CD4-positive, alpha-beta T cell (primary cell): Measurements from ENCODE around the gene PAAF1. TPM values are rescaled to one million over a fixed set of nuclear protein-coding genes. Genes with fewer than 3 reads are reported as not detected.

Experiments used
- ATAC-seq: fragments of 200-7000 bp; cut with Tn5 transposase; one replicate; pipeline ENCODE4 v1.10.0; 2022; ENCODE audit warnings: mild to moderate bottlenecking; ENCODE audit not compliant: poor library complexity
- CTCF ChIA-PET: fragments of 350-600 bp; sonication (Branson Sonifier 250); formaldehyde crosslinking; loops from one replicate; lab custom pipeline; 2021; ENCODE audit warnings: antibody characterized with exemption, inconsistent platforms; lab: Charles Lee
- POLR2A ChIA-PET: fragments of 350-600 bp; sonication (Branson Sonifier 250); formaldehyde crosslinking; loops from one replicate; lab custom pipeline; 2021; ENCODE audit warnings: antibody characterized with exemption, inconsistent platforms; lab: Charles Lee
- DNase-seq, 14 experiments: peaks; one replicate each; pipeline ENCODE4 v3.0.0-alpha.2; 2013 to 2020; ENCODE audit warnings: mixed read lengths in 2 of 14
- H3K27ac ChIP-seq, 2 donors: one replicate each; pipeline versions ENCODE4 v1.5.1 to v1.7.0; 2013; ENCODE audit warnings: low read length in 2 of 2, low read depth in 1 of 2, mild to moderate bottlenecking in 1 of 2
- H3K27me3 ChIP-seq, 2 experiments: 1 replicate in 1 of 2; 2 replicates in 1 of 2; pipeline versions ENCODE4 v1.6.1 to v1.7.0; 2013; ENCODE audit warnings: low read length in 2 of 2, control low read depth in 1 of 2, mild to moderate bottlenecking in 1 of 2, moderate library complexity in 1 of 2; ENCODE audit not compliant: insufficient read depth in 2 of 2, control insufficient read depth in 1 of 2
- H3K36me3 ChIP-seq: one replicate; pipeline ENCODE4 v1.6.1; 2013; ENCODE audit warnings: low read length, control low read depth; ENCODE audit not compliant: insufficient read depth
- H3K4me1 ChIP-seq: one replicate; pipeline ENCODE4 v1.6.1; 2013; ENCODE audit warnings: low read length, control low read depth; ENCODE audit not compliant: insufficient read depth
- H3K4me3 ChIP-seq: one replicate; pipeline ENCODE4 v1.5.1; 2013; ENCODE audit warnings: mild to moderate bottlenecking, low read length, moderate library complexity
- H3K9me3 ChIP-seq, 2 experiments: 1 replicate in 1 of 2; 2 replicates in 1 of 2; pipeline versions ENCODE4 v1.6.1 to v1.7.0; 2013; ENCODE audit warnings: low read length in 2 of 2, mild to moderate bottlenecking in 2 of 2, control low read depth in 1 of 2, moderate library complexity in 1 of 2; ENCODE audit not compliant: control insufficient read depth in 1 of 2, insufficient read depth in 1 of 2
- H3K27ac Mint-ChIP-seq: one replicate; pipeline ENCODE4 v1.8.0; 2020; ENCODE audit warnings: mixed read lengths
- H3K27me3 Mint-ChIP-seq: one replicate; pipeline ENCODE4 v1.8.0; 2021; ENCODE audit warnings: mixed read lengths
- H3K36me3 Mint-ChIP-seq: one replicate; pipeline ENCODE4 v1.8.0; 2021; ENCODE audit warnings: low read depth, mixed read lengths
- H3K4me1 Mint-ChIP-seq: one replicate; pipeline ENCODE4 v1.8.0; 2021; ENCODE audit warnings: low read depth, mixed read lengths
- H3K4me3 Mint-ChIP-seq: one replicate; pipeline ENCODE4 v1.8.0; 2020; ENCODE audit warnings: mild to moderate bottlenecking, mixed read lengths
- H3K9me3 Mint-ChIP-seq: one replicate; pipeline ENCODE4 v1.8.0; 2020; ENCODE audit warnings: mixed read lengths
- intact Hi-C, 2 experiments: fragments of 100-400 bp; cut with DNase I in 1 of 2; cut with micrococcal nuclease in 1 of 2; formaldehyde crosslinking; loops; one replicate each; pipeline versions ENCODE4 v1.15.1 to v1.9.0; 2023 to 2025; cut with DNase I, micrococcal nuclease
- total RNA-seq, 174 experiments: library from RNA in 2 of 174; stranded (reverse) in 2 of 174; gene quantifications; one replicate each; pipeline ENCODE4 v1.2.3 and lab custom pipeline; 2021 to 2026
- TF ChIP-seq, protein P1 (sequence below): fragments of 200-600 bp; IDR thresholded peaks from one replicate; pipeline ENCODE4 v1.8.0; 2022; ENCODE audit warnings: antibody characterized with exemption, mild to moderate bottlenecking

Gene PAAF1
- total RNA-seq, 2 experiments from 2014 or later, result 6.2 to 7.6 TPM

GRCh38 chr11:73870261-73870660 lies 6.5 kb upstream of the PAAF1 start:
- Histone ChIP-seq H3K27ac (no peak overlapping the region), H3K4me3 (no peak overlapping the region), H3K9me3 (no peaks in the 10 kb centered on the region), H3K4me1 (peaks cover 10% of the 10 kb centered on the region), H3K27me3 (no peaks in the 10 kb centered on the region), H3K36me3 (peaks cover 40% of the 10 kb centered on the region)
- no peaks in the 10 kb centered on the region for H3K9me3 Mint-ChIP-seq
- H3K4me3 Mint-ChIP-seq, result no peak overlapping the region
- H3K27me3 Mint-ChIP-seq, result no peaks in the 10 kb centered on the region
- H3K27ac Mint-ChIP-seq, result peak overlapping the region; percentile 39
- peaks cover 16% of the 10 kb centered on the region for H3K4me1 Mint-ChIP-seq
- no peak for DNase-seq
- intact Hi-C loops, result loop anchor here in 1 of 2 experiments (10.0 kb wide), 2 partner anchors 495 to 525 kb away; partner anchors contain the start of genes PGM2L1 and RELT
- peaks cover 66% of the 10 kb centered on the region for H3K36me3 Mint-ChIP-seq
- TF ChIP-seq, protein P1, sequence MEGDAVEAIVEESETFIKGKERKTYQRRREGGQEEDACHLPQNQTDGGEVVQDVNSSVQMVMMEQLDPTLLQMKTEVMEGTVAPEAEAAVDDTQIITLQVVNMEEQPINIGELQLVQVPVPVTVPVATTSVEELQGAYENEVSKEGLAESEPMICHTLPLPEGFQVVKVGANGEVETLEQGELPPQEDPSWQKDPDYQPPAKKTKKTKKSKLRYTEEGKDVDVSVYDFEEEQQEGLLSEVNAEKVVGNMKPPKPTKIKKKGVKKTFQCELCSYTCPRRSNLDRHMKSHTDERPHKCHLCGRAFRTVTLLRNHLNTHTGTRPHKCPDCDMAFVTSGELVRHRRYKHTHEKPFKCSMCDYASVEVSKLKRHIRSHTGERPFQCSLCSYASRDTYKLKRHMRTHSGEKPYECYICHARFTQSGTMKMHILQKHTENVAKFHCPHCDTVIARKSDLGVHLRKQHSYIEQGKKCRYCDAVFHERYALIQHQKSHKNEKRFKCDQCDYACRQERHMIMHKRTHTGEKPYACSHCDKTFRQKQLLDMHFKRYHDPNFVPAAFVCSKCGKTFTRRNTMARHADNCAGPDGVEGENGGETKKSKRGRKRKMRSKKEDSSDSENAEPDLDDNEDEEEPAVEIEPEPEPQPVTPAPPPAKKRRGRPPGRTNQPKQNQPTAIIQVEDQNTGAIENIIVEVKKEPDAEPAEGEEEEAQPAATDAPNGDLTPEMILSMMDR, result no peak
- ATAC-seq, result no peak
- ChIA-PET POLR2A (interaction anchor here (0.6 to 1.3 kb wide), 2 partner anchors 91 to 508 kb away, joined by 3 to 4 read pairs; no protein-coding TSS in a partner anchor), CTCF (interaction anchor here (1.1 kb wide), 1 partner anchor 244 kb away, joined by 3 read pairs; no protein-coding TSS in a partner anchor)

DNA sequence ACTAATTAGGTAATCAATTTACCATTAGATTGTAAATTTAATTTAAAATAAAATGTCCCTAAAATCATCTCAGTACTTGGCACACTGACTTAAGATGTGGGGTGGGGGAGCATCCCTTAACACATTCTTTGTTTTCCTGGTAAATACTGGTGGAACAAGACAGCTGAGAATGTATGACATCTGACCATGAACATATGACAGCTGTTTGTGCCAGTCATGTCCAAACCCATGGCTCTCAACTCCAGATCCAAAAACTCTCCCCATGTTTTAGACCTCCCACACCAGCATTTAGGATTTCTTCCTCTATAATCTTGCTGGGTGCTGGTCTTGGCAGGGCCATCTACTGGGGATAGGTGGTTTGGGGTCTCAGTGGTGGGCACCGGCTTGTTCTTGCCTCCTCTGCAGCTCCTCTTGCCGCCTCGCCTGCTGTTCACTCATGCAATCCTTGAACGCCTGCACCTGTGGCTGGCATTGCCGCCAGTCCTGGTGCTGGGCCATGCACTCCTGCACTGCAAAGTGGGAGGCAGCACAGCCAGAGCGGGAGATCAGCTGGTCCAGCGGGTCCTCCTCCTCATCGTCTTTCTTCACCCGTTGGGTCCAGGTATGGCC lies 3.9 kb upstream of the PAAF1 start:
- intact Hi-C loops, result loop anchor here in 1 of 2 experiments (10.0 kb wide), 2 partner anchors 498 to 522 kb away; partner anchors contain the start of genes PGM2L1 and RELT
- Histone ChIP-seq H3K4me1 (peaks cover 30% of the 10 kb centered on the region), H3K9me3 (no peaks in the 10 kb centered on the region), H3K27me3 (no peaks in the 10 kb centered on the region), H3K4me3 (no peak overlapping the region), H3K36me3 (peaks cover 39% of the 10 kb centered on the region), H3K27ac (no peak overlapping the region)
- Mint-ChIP-seq H3K27ac (peak overlapping the region; percentile 66), H3K36me3 (peaks cover 71% of the 10 kb centered on the region), H3K4me1 (peaks cover 40% of the 10 kb centered on the region), H3K4me3 (peak overlapping the region; percentile 20), H3K9me3 (no peaks in the 10 kb centered on the region), H3K27me3 (no peaks in the 10 kb centered on the region)
- TF ChIP-seq, protein P1, result no peak
- ATAC-seq (no peak), DNase-seq (no peak)
- ChIA-PET CTCF (interaction anchor here (0.6 kb wide), 1 partner anchor 29 kb away, joined by 3 read pairs; no protein-coding TSS in a partner anchor), POLR2A (no interaction called here)

- intact Hi-C loops, result loop anchor here (5.0 to 10.0 kb wide), 6 partner anchors 88 to 1763 kb away; partner anchors contain the start of genes ANAPC15 (in 1 of the 2), FAM168A (in 1 of the 2), MRPL48 (in 1 of the 2) and PGM2L1 (in 1 of the 2)
- Histone ChIP-seq H3K27me3 (no peaks in the 10 kb centered on the region), H3K27ac (no peak overlapping the region), H3K4me1 (peaks cover 30% of the 10 kb centered on the region), H3K4me3 (peak overlapping the region; percentile 74), H3K36me3 (peaks cover 36% of the 10 kb centered on the region), H3K9me3 (no peaks in the 10 kb centered on the region)
- ChIA-PET CTCF (no interaction called here), POLR2A (interaction anchor here (3.2 kb wide), 1 partner anchor 96 kb away, joined by 12 read pairs; no protein-coding TSS in a partner anchor)
- H3K4me1 Mint-ChIP-seq, result peaks cover 52% of the 10 kb centered on the region
- DNase-seq, result no peak
- peaks cover 57% of the 10 kb centered on the region for H3K36me3 Mint-ChIP-seq
- TF ChIP-seq, protein P1, result no peak
- no peaks in the 10 kb centered on the region for H3K9me3 Mint-ChIP-seq
- H3K27me3 Mint-ChIP-seq, result no peaks in the 10 kb centered on the region
- H3K4me3 Mint-ChIP-seq, result peak overlapping the region; percentile 96
- no peak for ATAC-seq
- peak overlapping the region; percentile 91 for H3K27ac Mint-ChIP-seq
Measured at GRCh38 chr11:73875380-73875779, 1.4 kb upstream of the PAAF1 start.
